H1 (cell line): ENCODE data around the gene CNNM2. TPM values are rescaled to one million over a fixed set of nuclear protein-coding genes. Genes with fewer than 3 reads are reported as not detected.

ENCODE experiments used
- CTCF ChIA-PET: fragments of 300-600 bp; sonication (Branson Sonifier 250); formaldehyde crosslinking; loops from one replicate; lab custom pipeline; 2021; ENCODE audit not compliant: partially characterized antibody; lab: Charles Lee
- POLR2A ChIA-PET: fragments of 300-600 bp; sonication (Branson Sonifier 250); formaldehyde crosslinking; loops from one replicate; lab custom pipeline; 2021; ENCODE audit warnings: inconsistent platforms; ENCODE audit not compliant: partially characterized antibody; lab: Charles Lee
- DNase-seq, 2 experiments: peaks; one replicate each; pipeline versions ENCODE4 v3.0.0 to v3.0.0-alpha.2; 2010 to 2022; ENCODE audit warnings: low spot score in 2 of 2, low read depth in 1 of 2, mixed read lengths in 1 of 2
- FAIRE-seq: peaks from 2 replicates; lab custom pipeline; 2011; peaks lifted over from hg19 to GRCh38; lab: Jason Lieb, UNC
- H2AFZ ChIP-seq: 2 replicates; pipeline ENCODE4 v1.8.1; 2012; ENCODE audit warnings: low read length, inconsistent platforms
- H2AK5ac ChIP-seq: 2 replicates; pipeline ENCODE4 v1.6.1; 2013; ENCODE audit warnings: low read depth, low read length
- H2BK120ac ChIP-seq: replicated peaks from 2 replicates; pipeline ENCODE3; 2013; ENCODE audit warnings: low read depth, low read length, inconsistent platforms
- H2BK12ac ChIP-seq: 2 replicates; pipeline ENCODE4 v1.6.1; 2013; ENCODE audit warnings: low read depth, low read length
- H2BK15ac ChIP-seq: 2 replicates; pipeline ENCODE4 v1.6.1; 2013; ENCODE audit warnings: low read length
- H2BK20ac ChIP-seq: 2 replicates; pipeline ENCODE4 v1.6.1; 2013; ENCODE audit warnings: low read length
- H2BK5ac ChIP-seq: 2 replicates; pipeline ENCODE4 v1.6.1; 2013; ENCODE audit warnings: low read depth, low read length
- H3K14ac ChIP-seq: 2 replicates; pipeline ENCODE4 v1.6.1; 2013; ENCODE audit warnings: inconsistent platforms; ENCODE audit not compliant: insufficient read length
- H3K18ac ChIP-seq: 2 replicates; pipeline ENCODE4 v1.6.1; 2013; ENCODE audit warnings: low read length; ENCODE audit errors: extremely low read depth
- H3K23ac ChIP-seq: 2 replicates; pipeline ENCODE4 v1.6.1; 2013; ENCODE audit warnings: inconsistent platforms; ENCODE audit not compliant: insufficient read length
- H3K23me2 ChIP-seq: 2 replicates; pipeline ENCODE4 v1.6.1; 2013; ENCODE audit warnings: low read depth, low read length
- H3K27ac ChIP-seq: 2 replicates; pipeline ENCODE4 v1.6.1; 2011; ENCODE audit warnings: low read depth, low read length, inconsistent platforms
- H3K27me3 ChIP-seq, 4 experiments: replicated peaks in 1 of 4; 1 replicate in 1 of 4; 2 replicates in 3 of 4; pipeline versions ENCODE4 v1.6.1 to v1.8.1; 2011 to 2013; ENCODE audit warnings: low read length in 3 of 4, mild to moderate bottlenecking in 3 of 4, inconsistent platforms in 2 of 4, mixed read lengths in 2 of 4, moderate library complexity in 1 of 4; ENCODE audit not compliant: control insufficient read depth in 3 of 4, insufficient read depth in 3 of 4; ENCODE audit errors: extremely low read depth in 1 of 4
- H3K36me3 ChIP-seq, 4 experiments: 2 replicates each; pipeline versions ENCODE4 v1.6.1 to v1.8.1; 2011 to 2013; ENCODE audit warnings: mild to moderate bottlenecking in 4 of 4, low read length in 3 of 4, moderate library complexity in 2 of 4, control low read depth in 1 of 4, inconsistent platforms in 1 of 4; ENCODE audit not compliant: insufficient read depth in 4 of 4, control insufficient read depth in 2 of 4
- H3K4ac ChIP-seq: replicated peaks from 2 replicates; pipeline ENCODE3; 2013; ENCODE audit warnings: low read length, low read depth, mixed read lengths, inconsistent platforms; ENCODE audit not compliant: insufficient read length
- H3K4me1 ChIP-seq, 4 experiments: replicated peaks in 1 of 4; 1 replicate in 1 of 4; 2 replicates in 3 of 4; pipeline versions ENCODE4 v1.6.1 to v1.8.1; 2011 to 2013; ENCODE audit warnings: low read length in 3 of 4, inconsistent platforms in 2 of 4, mixed read lengths in 1 of 4; ENCODE audit not compliant: insufficient read depth in 4 of 4, control insufficient read depth in 3 of 4
- H3K4me2 ChIP-seq, 2 experiments: 2 replicates each; pipeline versions ENCODE4 v1.6.1 to v1.8.1; 2011 to 2013; ENCODE audit warnings: low read depth in 2 of 2, low read length in 2 of 2, control low read depth in 1 of 2, inconsistent platforms in 1 of 2, mild to moderate bottlenecking in 1 of 2; ENCODE audit not compliant: insufficient read depth in 1 of 2
- H3K4me3 ChIP-seq, 4 experiments: fragments of 200-600, 300-600 bp in 1 of 4; sonication (generic), shearing (Covaris generic), sonication (Bioruptor Twin) in 1 of 4; 2 replicates each; pipeline versions ENCODE4 v1.5.1 to v1.8.1; 2011 to 2016; ENCODE audit warnings: low read length in 4 of 4, low read depth in 3 of 4, control low read depth in 2 of 4, inconsistent platforms in 2 of 4, mild to moderate bottlenecking in 2 of 4, mixed read lengths in 1 of 4, moderate library complexity in 1 of 4; ENCODE audit not compliant: insufficient read depth in 2 of 4; ENCODE audit errors: extremely low read depth in 1 of 4
- H3K56ac ChIP-seq: replicated peaks from 2 replicates; pipeline ENCODE3; 2013; ENCODE audit warnings: low read depth, mild to moderate bottlenecking, mixed read lengths, low read length, inconsistent platforms; ENCODE audit not compliant: insufficient read length
- H3K79me1 ChIP-seq: 2 replicates; pipeline ENCODE4 v1.6.1; 2013; ENCODE audit warnings: low read depth, low read length, control low read depth
- H3K79me2 ChIP-seq, 2 experiments: 2 replicates each; pipeline versions ENCODE4 v1.6.1 to v1.8.1; 2012 to 2013; ENCODE audit warnings: low read length in 2 of 2, mild to moderate bottlenecking in 2 of 2, inconsistent platforms in 1 of 2; ENCODE audit not compliant: insufficient read depth in 2 of 2, control insufficient read depth in 1 of 2
- H3K9ac ChIP-seq, 4 experiments: replicated peaks in 1 of 4; 1 replicate in 1 of 4; 2 replicates in 3 of 4; pipeline versions ENCODE4 v1.6.1 to v1.8.1; 2011 to 2013; ENCODE audit warnings: low read depth in 3 of 4, low read length in 3 of 4, control low read depth in 2 of 4, mild to moderate bottlenecking in 2 of 4, moderate library complexity in 2 of 4, inconsistent platforms in 1 of 4; ENCODE audit errors: extremely low read depth in 1 of 4
- H3K9me3 ChIP-seq, 2 experiments: 2 replicates each; pipeline versions ENCODE4 v1.6.1 to v1.8.1; 2012 to 2013; ENCODE audit warnings: mild to moderate bottlenecking in 2 of 2, moderate library complexity in 2 of 2, control low read depth in 1 of 2, inconsistent platforms in 1 of 2, low read depth in 1 of 2, low read length in 1 of 2, mixed read lengths in 1 of 2; ENCODE audit not compliant: insufficient read depth in 2 of 2
- H4K20me1 ChIP-seq, 2 experiments: replicated peaks in 1 of 2; 2 replicates each; pipeline versions ENCODE3 to v1.8.1; 2011 to 2013; ENCODE audit warnings: inconsistent platforms in 2 of 2, low read length in 2 of 2, mild to moderate bottlenecking in 1 of 2; ENCODE audit not compliant: insufficient read depth in 2 of 2, control insufficient read depth in 1 of 2
- H4K5ac ChIP-seq: 2 replicates; pipeline ENCODE4 v1.6.1; 2013; ENCODE audit warnings: low read length, low read depth, mixed read lengths, inconsistent platforms; ENCODE audit not compliant: insufficient read length
- H4K8ac ChIP-seq: 2 replicates; pipeline ENCODE4 v1.8.0; 2013; ENCODE audit warnings: mild to moderate bottlenecking, moderate library complexity, low read length, inconsistent platforms; ENCODE audit not compliant: insufficient read depth; ENCODE audit errors: extremely low read depth
- H4K91ac ChIP-seq: replicated peaks from 2 replicates; pipeline ENCODE3; 2013; ENCODE audit warnings: low read length, mixed read lengths, inconsistent platforms; ENCODE audit not compliant: insufficient read length
- BACH1 ChIP-seq: IDR thresholded peaks from 2 replicates; pipeline ENCODE4 v1.6.1; 2012; ENCODE audit warnings: low read length, improper control_type of control experiment
- FOSL1 ChIP-seq: IDR thresholded peaks from 2 replicates; pipeline ENCODE4 v1.6.1; 2011; ENCODE audit warnings: mild to moderate bottlenecking, low read depth, low read length, moderate library complexity; ENCODE audit not compliant: insufficient read depth
- GABPA ChIP-seq: IDR thresholded peaks from 2 replicates; pipeline ENCODE4 v1.6.1; 2011; ENCODE audit warnings: mild to moderate bottlenecking, low read length, moderate library complexity, borderline replicate concordance; ENCODE audit not compliant: insufficient read depth
- JUND ChIP-seq: IDR thresholded peaks from 2 replicates; pipeline ENCODE4 v1.6.1; 2011; ENCODE audit warnings: mild to moderate bottlenecking, improper control_type of control experiment, low read length
- POU5F1 ChIP-seq: IDR thresholded peaks from 2 replicates; pipeline ENCODE4 v1.6.1; 2011; ENCODE audit warnings: low read depth, mild to moderate bottlenecking, low read length, moderate library complexity
- RNF2 ChIP-seq: fragments of 200-900, 300-1000 bp; sonication (generic); IDR thresholded peaks from 2 replicates; pipeline ENCODE4 v1.7.1; 2016; ENCODE audit warnings: borderline replicate concordance, low read depth, mild to moderate bottlenecking, antibody characterized with exemption, low read length; ENCODE audit not compliant: poor library complexity, severe bottlenecking; ENCODE audit errors: missing control alignments
- RXRA ChIP-seq: IDR thresholded peaks from 2 replicates; pipeline ENCODE4 v1.6.1; 2011; ENCODE audit warnings: low read depth, mild to moderate bottlenecking, low read length, moderate library complexity; ENCODE audit not compliant: insufficient read depth
- SIRT6 ChIP-seq: IDR thresholded peaks from one replicate; pipeline ENCODE4 v1.7.1; 2012; ENCODE audit warnings: low read length, inconsistent platforms
- SIX5 ChIP-seq: IDR thresholded peaks from 2 replicates; pipeline ENCODE4 v1.6.1; 2011; ENCODE audit warnings: mild to moderate bottlenecking, low read depth, low read length
- YY1 ChIP-seq: IDR thresholded peaks from 2 replicates; pipeline ENCODE4 v1.6.1; 2011; ENCODE audit warnings: low read depth, mild to moderate bottlenecking, low read length
- WGBS, 2 experiments: shearing (Covaris generic) in 1 of 2; methylation state at CpG; one replicate each; pipeline versions ENCODE4 v1.1.6 to v1.1.7; 2013 to 2015; ENCODE audit warnings: low lambda C conversion rate in 2 of 2, mixed read lengths in 2 of 2, inconsistent platforms in 1 of 2, low coverage in 1 of 2, missing lambda C conversion rate in 1 of 2; ENCODE audit not compliant: insufficient replicate concordance in 2 of 2, insufficient coverage in 1 of 2, insufficient read length in 1 of 2; ENCODE audit errors: extremely low coverage in 1 of 2, missing lambda C conversion rate in 1 of 2; 5-methylcytosine and 5-hydroxymethylcytosine counted together
- polyA plus RNA-seq, 7 experiments: library from polyadenylated mRNA; depleted of rRNA in 3 of 7; stranded (reverse) in 5 of 7; unstranded in 2 of 7; fragments of >200 nt in 5 of 7; fragments of 200-250 nt in 2 of 7; gene quantifications; 1 replicate in 5 of 7; 2 replicates in 1 of 7; 4 replicates in 1 of 7; pipeline versions ENCODE4 v1.2.1 to v1.2.3, GENCODE V29; 2011 to 2013; ENCODE audit warnings: missing spikeins in 2 of 7, mixed read lengths in 2 of 7
- total RNA-seq: library from RNA; stranded (reverse); fragmentation: NEBNext Ultra II Directional; extraction: Animal tissue kit (Norgen Biotek cat#: 25700); gene quantifications from 2 replicates; pipeline ENCODE4 v1.2.1, GENCODE V29; 2021
- TF ChIP-seq, protein P1 (sequence below): IDR thresholded peaks from 2 replicates; pipeline ENCODE4 v1.6.1; 2012; ENCODE audit warnings: inconsistent platforms

CNNM2 gene
- total and polyA plus RNA-seq, 2 of the 8 experiments (the other 6 are each of a cell fraction or from before 2014, with no cell fraction given): 7.3 to 23.6 TPM

DNA sequence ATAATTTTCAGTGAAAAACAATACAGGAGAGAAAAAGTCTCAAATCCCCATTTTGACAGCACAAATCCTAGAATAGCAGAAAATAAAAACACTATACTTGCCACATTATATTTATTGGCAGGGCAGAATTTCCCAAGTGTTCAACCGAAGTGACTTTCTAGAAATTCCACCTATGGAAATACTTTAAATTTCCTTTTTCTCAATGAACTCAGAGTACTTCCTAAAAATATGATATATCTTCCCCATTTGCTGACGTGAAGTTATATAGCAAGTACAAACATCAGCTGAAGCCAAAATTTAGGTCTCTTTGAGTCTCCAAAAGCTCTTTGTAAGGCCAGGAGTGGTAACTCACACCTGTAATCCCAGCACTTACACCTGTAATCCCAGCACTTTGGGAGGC is 191.7 kb downstream of the CNNM2 start:
- Histone ChIP-seq H2BK12ac (no peak overlapping the region), H3K79me1 (no peaks in the 10 kb centered on the region), H3K4me2 (no peak overlapping the region), H2AK5ac (no peak overlapping the region), H3K18ac (no peak overlapping the region), H3K9me3 (no peaks in the 10 kb centered on the region), H3K4ac (no peak overlapping the region), H2BK120ac (no peak overlapping the region), H4K91ac (no peak overlapping the region), H3K4me1 (peaks cover 0 to 5% (median 0%) of the 10 kb centered on the region in 4 experiments; a peak in 1 of 7 replicates), H3K36me3 (peaks cover 0 to 8% (median under 1%) of the 10 kb centered on the region in 4 experiments; a peak in 1 of 8 replicates), H3K79me2 (no peaks in the 10 kb centered on the region), H3K9ac (no peak overlapping the region), H3K14ac (no peak overlapping the region), H4K20me1 (no peaks in the 10 kb centered on the region), H3K23ac (no peak overlapping the region), H4K5ac (no peak overlapping the region), H3K27ac (no peak overlapping the region), H2BK5ac (no peak overlapping the region), H2AFZ (no peak overlapping the region), H3K4me3 (no peak overlapping the region), H3K23me2 (no peaks in the 10 kb centered on the region), H4K8ac (no peak overlapping the region), H3K56ac (no peak overlapping the region), H2BK15ac (no peak overlapping the region), H3K27me3 (no peaks in the 10 kb centered on the region), H2BK20ac (no peak overlapping the region)
- ChIA-PET POLR2A (interaction anchor here (2.1 kb wide), 1 partner anchor 16 kb away, joined by 6 read pairs; no protein-coding TSS in a partner anchor), CTCF (interaction anchor here (0.5 to 3.1 kb wide), 8 partner anchors 10 to 135 kb away, joined by 3 to 14 read pairs (median 4); no protein-coding TSS in a partner anchor)
- WGBS, 2 experiments: 92% methylated on average over 2 of the region's 2 CpGs; no CpG with 5 or more reads in 1 of the 2 experiments
- DNase-seq: no peak
- FAIRE-seq: no peak
- TF ChIP-seq FOSL1 (no peak), YY1 (no peak), POU5F1 (no peak), JUND (no peak), SIX5 (no peak), RNF2 (no peak), SIRT6 (no peak), GABPA (no peak), BACH1 (no peak), RXRA (no peak)
- TF ChIP-seq, protein P1, sequence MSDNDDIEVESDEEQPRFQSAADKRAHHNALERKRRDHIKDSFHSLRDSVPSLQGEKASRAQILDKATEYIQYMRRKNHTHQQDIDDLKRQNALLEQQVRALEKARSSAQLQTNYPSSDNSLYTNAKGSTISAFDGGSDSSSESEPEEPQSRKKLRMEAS: no peak
